DMS53 (cell line): ENCODE data around the gene ZNF778.
A peak's percentile ranks its signal among the peaks of the same experiment; 100 is the strongest.
"Not testable (repeated sequence)": the region's sequence is repeated elsewhere in the genome, so short reads cannot be mapped to it uniquely, and the experiment has no call there.

Experiments
- DNase-seq: peaks from one replicate; lab custom pipeline; 2025; lab: John Stamatoyannopoulos, UW

Gene ZNF778

GRCh38 chr16:89257757-89258465 is 40.4 kb downstream of the ZNF778 start:
- DNase-seq: peak; percentile 37

GRCh38 chr16:89259901-89260300 is 42.4 kb downstream of the ZNF778 start:
- not testable (repeated sequence) for DNase-seq

- peak; percentile 48 for DNase-seq
These were observed 44.4 kb downstream of the ZNF778 start for GRCh38 chr16:89261691-89262563.

- DNase-seq: no peak
These were observed 47.5 kb downstream of the ZNF778 start for GRCh38 chr16:89264800-89265550.

GRCh38 chr16:89265647-89266046 is 48.1 kb downstream of the ZNF778 start:
- DNase-seq: no peak

GRCh38 chr16:89266521-89267134 is 49.1 kb downstream of the ZNF778 start:
- DNase-seq: no peak

GRCh38 chr16:89267746-89268145 is 50.2 kb downstream of the ZNF778 start:
- DNase-seq: not testable (repeated sequence)

GRCh38 chr16:89268585-89268984 is 51.1 kb downstream of the ZNF778 start:
- no peak for DNase-seq

- no peak for DNase-seq
These were observed 51.7 kb downstream of the ZNF778 start for GRCh38 chr16:89268987-89269735.

- no peak for DNase-seq
These were observed 52.5 kb downstream of the ZNF778 start for GRCh38 chr16:89269805-89270665.

GRCh38 chr16:89270666-89271345 is 53.3 kb downstream of the ZNF778 start:
- no peak for DNase-seq

- DNase-seq: no peak
These were observed 55.1 kb downstream of the ZNF778 start for GRCh38 chr16:89272631-89273030.

- no peak for DNase-seq
These were observed 56.4 kb downstream of the ZNF778 start for GRCh38 chr16:89273741-89274472.

- DNase-seq: no peak
These were observed 57.2 kb downstream of the ZNF778 start for GRCh38 chr16:89274561-89275283.

GRCh38 chr16:89275284-89275584 is 57.7 kb downstream of the ZNF778 start:
- no peak for DNase-seq

- DNase-seq: no peak
These were observed 58.6 kb downstream of the ZNF778 start for GRCh38 chr16:89275837-89276720.

GRCh38 chr16:89277049-89277448 is 59.5 kb downstream of the ZNF778 start:
- no peak for DNase-seq
